Femur (tissue), 1 donor: ENCODE measurements around the gene MFAP5.
A peak's percentile ranks its signal among the peaks of the same experiment; 100 is the strongest.
"Not testable (repeated sequence)": the region's sequence is repeated elsewhere in the genome, so short reads cannot be mapped to it uniquely, and the experiment has no call there.

ENCODE experiments used
- DNase-seq: peaks from one replicate; pipeline ENCODE4 v3.0.0-alpha.2; 2017

MFAP5 gene

GRCh38 chr12:8624750-8625149 lies 37.9 kb downstream of the MFAP5 start:
- DNase-seq = not testable (repeated sequence)

DNA sequence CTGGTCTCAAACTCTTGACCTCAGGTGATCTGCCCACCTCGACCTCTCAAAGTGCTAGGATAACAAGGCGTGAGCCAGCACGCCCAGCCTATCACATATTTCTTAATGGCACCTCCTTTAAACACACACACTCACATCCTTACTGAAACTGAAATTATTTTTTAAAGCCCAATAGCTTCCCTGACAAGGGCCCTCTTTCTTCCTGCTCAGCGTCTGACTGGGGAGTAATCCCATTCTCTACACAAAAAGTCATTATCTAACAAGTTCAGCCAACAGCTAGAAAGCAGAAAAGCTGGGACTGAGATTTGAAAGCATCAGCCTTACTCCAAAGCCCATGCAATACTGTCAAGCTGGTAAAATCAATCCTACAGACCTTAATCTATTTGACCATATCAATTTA lies 40.0 kb downstream of the MFAP5 start:
- no peak for DNase-seq

GRCh38 chr12:8615206-8615605 lies 47.4 kb downstream of the MFAP5 start:
- no peak for DNase-seq

DNA sequence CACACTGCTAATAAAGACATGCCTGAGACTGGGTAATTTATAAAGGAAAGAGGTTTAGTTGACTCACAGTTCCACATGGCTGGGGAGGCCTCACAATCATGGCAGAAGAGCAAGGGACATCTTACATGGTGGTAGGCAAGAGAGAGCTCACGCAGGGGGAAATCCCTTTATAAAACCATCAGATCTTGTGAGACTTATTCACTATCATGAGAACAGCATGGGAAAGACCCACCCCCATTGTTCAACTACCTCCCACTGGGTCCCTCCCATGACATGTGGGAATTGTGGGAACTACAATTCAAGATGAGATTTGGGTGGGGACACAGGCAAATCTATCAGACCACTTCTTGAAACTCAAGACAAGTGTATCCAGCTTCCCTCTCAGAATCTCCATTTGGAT lies 48.7 kb downstream of the MFAP5 start:
- not testable (repeated sequence) for DNase-seq

DNA sequence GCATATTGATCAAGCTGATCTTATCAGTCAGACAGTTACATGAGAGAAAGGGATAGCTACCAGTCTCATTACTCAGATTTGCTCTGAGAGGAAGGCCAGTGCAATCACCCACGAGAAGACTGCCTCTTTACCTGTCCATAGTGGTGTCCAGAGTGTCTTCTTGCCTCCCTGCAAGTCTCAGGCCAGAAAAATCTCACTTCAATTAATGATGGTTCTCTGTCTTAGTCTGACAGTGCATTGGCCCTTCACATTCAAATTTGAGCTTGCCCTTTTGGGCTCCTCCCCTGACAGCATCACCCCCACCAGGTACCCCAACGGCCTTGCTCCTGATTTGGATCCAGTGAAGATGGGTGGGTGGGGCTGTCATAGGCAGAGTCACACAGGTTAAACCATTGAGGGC lies 50.0 kb downstream of the MFAP5 start, which contains the start of gene AICDA:
AICDA (minus strand) TSS at position 231 of the 400 bp plus-strand sequence; CDS start at position 139, 92 bp downstream.
- no peak for DNase-seq

DNA sequence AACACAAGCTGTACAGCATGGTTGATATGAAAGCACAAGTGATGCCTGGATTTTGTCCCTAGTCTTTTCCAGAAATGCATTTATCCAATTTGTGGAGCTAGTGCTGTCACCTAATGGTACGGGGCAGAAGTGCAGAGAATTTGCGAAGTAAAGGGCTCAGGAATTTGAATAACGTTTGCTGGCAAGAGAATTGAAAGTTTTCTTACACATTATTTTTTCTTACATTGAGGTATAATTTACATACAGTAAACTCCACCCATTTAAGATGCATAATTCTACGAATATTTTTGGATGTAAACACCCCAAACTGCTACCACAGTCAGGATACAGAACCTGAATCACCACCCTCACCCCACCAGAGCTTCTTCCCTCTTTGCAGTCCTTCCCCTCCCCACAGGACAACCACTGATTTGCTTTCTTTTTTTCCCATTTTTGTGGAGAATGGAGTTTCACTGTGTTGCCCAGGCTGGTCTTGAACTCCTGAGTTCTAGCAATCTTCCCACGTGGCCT lies 53.5 kb downstream of the MFAP5 start:
- DNase-seq = peak; percentile 28

DNA sequence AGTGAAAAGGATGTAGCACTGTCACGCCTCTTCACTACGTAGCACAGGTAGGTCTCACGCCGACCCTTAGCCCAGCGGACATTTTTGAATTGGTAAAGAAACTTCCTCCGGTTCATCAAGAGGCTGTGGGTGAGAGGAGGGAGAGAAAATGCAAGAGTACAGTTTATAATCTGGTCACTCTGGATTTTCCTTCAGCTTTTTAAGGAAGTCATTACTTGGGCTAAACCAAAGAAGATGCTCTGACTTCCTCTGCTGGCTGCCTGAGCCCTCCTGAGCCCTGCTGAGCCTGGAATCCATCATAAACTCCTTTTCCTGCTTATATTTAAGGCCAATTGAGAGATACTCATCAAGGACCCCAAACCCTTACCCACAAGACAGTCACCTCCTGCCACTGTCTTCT lies 55.7 kb downstream of the MFAP5 start:
- no peak for DNase-seq

DNA sequence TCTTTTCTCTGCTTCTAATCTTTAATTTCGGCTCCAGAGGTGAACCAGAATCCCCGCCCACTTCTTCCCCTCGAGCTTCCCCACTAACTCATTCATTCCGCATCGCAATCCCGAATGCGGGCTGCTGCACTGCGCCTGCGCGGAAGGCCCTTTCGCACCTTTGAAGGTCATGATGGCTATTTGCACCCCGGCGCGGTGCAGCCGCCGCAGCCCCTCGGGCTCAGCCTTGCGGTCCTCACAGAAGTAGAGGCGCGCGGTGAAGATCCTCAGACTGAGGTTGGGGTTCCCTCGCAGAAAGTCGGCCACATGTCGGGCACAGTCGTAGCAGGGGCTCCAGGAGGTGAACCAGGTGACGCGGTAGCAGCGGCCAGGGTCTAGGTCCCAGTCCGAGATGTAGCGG lies 57.6 kb downstream of the MFAP5 start:
- DNase-seq = no peak

GRCh38 chr12:8603856-8604255 lies 58.8 kb downstream of the MFAP5 start:
- DNase-seq = no peak

- no peak for DNase-seq
Observed at GRCh38 chr12:8603286-8603685, 59.3 kb downstream of the MFAP5 start.

DNA sequence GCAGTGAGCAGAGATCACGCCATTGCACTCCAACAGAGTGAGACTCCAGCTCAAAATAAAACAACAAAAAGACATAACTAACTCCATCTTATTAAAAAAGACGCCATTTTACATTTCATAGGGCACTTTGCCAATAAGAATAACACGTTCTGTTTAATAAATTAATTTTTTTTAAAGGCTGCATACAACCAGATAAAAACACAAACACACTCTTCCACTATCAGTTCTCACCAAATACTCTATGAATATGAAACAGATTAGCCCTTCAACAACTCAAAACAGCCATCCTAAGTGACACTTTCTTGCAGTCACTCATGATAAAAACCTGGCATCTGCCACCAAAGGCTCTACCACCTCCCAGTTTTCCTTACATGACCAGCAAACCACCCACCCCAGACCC lies 66.1 kb downstream of the MFAP5 start:
- no peak for DNase-seq
